NCI-H2196 (cell line): Measurements from ENCODE around the gene SNRNP70.
A peak's percentile ranks its signal among the peaks of the same experiment; 100 is the strongest.
"Not testable (repeated sequence)": the region's sequence is repeated elsewhere in the genome, so short reads cannot be mapped to it uniquely, and the experiment has no call there.

Experiments used
- DNase-seq: peaks from one replicate; lab custom pipeline; 2025; ENCODE audit not compliant: unreplicated experiment; lab: John Stamatoyannopoulos, UW

SNRNP70 gene

GRCh38 chr19:49118565-49119410, 33.5 kb downstream of the SNRNP70 start, which contains the start of gene C19orf73:
C19orf73 (minus strand) TSS chr19:49119143; CDS start chr19:49119022, 121 bp downstream.
- peak; percentile 94 for DNase-seq

GRCh38 chr19:49119411-49120324, 34.4 kb downstream of the SNRNP70 start, which contains the start of gene PPFIA3:
PPFIA3 (plus strand) TSS chr19:49119544; CDS start chr19:49127874, 8,330 bp downstream.
- no peak for DNase-seq

DNA sequence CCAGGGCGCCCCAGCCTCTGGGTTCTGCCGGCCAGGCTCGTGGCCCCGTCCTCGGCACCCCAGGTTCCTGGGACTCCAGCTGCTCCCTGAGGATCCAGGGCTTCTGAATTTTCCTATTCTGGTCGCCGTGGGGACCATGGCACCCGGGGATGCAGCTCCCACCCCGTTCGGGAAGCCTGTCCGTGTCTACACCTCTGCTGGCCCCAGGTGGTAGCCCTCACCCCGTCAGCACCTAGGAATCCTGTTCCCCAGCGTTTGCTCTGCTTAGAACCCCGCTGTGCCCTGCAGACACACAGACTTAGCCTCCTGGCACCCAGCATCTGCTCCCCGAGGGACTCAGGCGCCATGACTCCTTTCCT, 35.1 kb downstream of the SNRNP70 start:
- DNase-seq: no peak

DNA sequence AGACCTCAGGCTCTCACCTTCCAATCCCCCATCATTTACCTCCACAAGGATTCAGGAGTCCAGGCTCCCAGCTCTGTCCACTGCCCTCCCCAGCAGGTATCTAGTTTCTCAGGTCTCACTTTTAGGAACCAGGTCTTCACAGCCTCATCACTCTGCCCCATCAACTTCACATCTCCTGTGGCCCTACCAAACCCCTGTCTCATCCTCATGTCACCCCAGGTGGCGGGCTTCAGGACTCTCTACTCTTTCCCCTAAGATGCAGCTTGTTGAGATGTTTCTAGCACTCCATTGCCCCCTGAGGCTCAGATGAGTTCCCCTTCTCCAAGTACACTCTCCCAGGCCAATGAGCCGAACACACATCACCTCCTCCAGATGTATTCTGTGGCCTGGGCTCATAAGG, 35.6 kb downstream of the SNRNP70 start:
- DNase-seq: no peak

GRCh38 chr19:49121841-49122240, 36.6 kb downstream of the SNRNP70 start:
- peak; percentile 14 for DNase-seq

- not testable (repeated sequence) for DNase-seq
Measured at GRCh38 chr19:49123285-49123684, 38.0 kb downstream of the SNRNP70 start.

DNA sequence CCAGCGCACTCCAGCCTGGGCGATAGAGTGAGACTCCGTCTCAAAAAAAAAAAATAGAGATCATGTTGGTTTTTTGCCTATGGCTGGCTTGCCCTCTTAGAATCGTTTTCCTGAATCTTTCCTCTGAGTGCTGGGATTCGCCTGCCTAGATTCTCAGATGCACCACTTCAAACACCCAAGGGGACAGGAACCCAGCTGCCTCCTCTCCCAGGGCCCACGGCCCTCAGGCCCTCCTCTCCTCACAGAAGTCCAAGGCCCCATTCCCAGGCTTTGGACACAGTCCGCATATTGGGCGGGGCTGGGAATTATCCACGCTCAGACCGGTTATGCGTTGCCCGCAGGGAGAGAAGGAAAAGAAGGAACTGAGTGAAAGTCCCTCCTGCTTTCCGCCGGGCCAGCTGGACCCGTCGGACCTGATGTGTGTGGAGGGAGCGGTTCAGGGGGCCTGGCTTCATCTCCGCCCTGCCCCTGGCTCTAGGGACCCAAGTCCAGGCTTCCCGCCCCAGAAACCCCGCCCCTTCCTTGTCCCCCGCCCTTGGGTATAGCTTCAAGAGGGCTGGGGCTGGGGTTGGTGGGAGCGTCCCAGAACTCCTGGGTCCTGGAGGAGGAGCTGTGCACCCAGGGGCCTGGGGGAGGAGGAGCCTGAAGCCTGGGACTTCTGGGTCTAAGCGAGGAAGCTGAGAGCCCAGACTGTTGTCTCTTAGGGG, 39.9 kb downstream of the SNRNP70 start:
- DNase-seq: no peak

GRCh38 chr19:49126575-49126974, 41.3 kb downstream of the SNRNP70 start:
- DNase-seq: no peak

DNA sequence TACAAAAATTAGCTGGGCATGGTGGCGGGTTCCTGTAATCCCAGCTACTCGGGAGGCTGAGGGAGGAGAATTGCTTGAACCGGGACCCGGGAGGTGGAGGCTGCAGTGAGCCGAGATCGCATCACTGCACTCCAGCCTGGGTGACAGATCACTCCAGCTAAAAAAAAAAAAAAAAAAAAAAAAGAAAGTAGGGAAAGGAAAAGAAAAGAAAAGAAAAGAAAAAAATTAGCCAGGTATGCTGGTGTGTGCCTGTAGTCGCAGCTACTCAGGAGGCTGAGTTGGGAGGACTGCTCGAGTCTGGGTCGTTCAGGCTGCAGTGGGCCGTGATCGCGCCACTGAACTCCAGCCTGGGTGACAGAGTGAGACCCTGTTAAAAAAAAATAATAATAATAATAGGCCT, 42.0 kb downstream of the SNRNP70 start:
- not testable (repeated sequence) for DNase-seq

DNA sequence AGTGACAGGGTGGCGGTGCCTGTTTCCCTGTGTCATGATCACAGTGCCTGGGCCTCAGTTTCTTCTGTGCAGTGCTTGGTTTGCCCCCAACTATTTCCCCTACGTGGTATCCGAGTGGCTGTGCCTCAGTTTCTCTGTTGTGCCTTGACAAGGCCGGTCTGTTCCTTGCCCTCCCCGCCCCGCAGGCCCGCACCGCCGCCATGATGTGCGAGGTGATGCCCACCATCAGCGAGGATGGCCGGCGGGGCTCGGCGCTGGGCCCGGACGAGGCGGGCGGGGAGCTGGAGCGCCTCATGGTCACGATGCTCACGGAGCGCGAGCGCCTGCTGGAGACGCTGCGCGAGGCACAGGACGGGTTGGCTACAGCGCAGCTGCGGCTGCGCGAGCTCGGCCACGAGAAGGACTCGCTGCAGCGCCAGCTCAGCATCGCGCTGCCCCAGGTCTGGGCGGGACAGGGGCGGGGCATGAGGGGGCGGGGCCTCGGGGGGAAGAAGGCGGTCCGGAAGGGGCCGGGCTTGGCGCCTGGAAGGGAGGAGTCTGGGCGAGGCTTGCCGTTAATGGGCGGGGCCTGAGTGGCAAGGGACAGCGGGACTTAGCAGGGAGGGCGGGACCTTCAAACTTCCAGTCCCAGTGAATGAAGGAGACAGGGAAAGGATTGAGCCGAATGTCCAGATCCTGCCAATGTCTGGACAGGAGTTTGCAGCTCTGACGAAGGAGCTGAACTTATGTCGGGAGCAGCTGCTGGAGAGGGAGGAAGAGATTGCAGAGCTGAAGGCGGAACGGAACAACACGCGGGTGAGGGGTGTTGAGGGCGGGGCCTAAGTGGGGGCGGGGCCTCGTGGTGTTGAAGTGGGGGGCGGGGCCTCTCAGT, 42.7 kb downstream of the SNRNP70 start:
- DNase-seq: peak; percentile 100

DNA sequence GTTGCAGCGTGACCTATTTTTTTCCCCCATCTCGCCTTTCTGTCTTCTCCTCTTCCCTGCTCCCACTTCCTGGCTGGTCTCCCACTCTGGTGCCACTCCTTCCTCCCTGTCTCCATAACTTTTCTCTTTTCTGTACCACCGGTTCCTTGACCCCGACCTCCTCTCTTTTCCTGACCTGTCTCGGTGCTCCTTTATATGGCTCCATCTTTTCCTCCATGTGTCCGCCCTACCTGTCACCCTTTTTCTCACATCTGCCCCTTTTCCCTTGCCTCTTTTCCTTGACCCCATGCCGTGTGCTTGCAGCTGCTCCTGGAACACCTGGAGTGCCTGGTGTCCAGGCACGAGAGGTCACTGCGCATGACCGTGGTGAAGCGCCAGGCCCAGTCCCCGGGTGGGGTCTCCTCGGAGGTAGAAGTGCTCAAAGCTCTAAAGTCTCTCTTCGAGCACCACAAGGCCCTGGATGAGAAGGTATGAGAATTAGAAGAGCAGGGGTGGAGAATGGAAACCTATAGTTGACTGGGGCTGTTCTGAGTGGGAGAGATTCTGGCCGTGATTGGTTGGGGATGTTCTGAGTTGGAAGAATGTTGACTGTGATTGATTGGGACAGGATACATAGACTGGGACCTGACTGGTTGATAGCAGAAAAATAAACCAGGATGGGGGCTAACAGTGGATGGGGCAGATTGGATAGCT, 43.4 kb downstream of the SNRNP70 start:
- no peak for DNase-seq

DNA sequence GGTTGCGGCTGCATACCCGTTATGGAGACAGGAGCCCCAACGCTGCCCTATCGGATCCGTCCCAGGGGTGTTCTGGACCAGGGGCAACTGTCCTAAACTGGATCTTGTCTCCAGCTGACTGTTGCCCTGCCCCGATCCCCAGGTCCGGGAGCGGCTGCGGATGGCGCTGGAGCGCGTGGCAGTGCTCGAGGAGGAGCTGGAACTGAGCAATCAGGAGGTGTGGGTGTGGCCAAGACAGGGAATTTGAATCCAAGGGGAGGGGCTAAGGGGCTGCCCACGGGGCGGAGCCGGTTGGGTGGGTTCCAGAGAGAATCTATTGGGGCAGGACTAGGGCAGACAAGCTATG, 44.0 kb downstream of the SNRNP70 start:
- DNase-seq: peak; percentile 78

GRCh38 chr19:49130325-49130724, 45.1 kb downstream of the SNRNP70 start:
- no peak for DNase-seq

DNA sequence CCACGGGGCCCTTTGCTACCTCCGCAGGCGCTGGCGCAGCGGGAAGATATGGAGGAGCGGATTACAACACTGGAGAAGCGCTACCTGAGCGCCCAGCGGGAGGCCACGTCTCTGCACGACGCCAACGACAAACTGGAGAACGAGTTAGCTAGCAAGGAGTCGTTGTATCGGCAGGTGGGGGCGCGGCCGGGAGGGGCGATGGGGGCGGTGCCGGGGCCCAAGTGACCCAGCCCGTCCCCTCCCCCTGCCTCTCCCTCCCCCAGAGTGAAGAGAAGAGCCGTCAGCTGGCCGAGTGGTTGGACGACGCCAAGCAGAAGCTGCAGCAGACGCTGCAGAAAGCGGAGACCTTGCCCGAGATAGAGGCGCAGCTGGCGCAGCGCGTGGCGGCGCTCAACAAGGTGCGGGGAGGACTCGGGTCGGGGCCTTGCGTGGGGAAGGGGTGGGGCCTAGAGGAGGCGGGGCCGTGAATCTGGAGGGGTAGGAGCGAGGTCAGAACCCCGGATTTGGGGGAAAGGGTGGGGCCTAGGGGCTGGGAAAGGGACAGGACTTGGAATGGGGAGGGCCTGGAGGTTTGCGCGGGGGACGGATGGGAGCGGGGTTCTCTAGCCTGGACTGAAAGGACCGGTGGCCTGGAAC, 47.8 kb downstream of the SNRNP70 start:
- no peak for DNase-seq

DNA sequence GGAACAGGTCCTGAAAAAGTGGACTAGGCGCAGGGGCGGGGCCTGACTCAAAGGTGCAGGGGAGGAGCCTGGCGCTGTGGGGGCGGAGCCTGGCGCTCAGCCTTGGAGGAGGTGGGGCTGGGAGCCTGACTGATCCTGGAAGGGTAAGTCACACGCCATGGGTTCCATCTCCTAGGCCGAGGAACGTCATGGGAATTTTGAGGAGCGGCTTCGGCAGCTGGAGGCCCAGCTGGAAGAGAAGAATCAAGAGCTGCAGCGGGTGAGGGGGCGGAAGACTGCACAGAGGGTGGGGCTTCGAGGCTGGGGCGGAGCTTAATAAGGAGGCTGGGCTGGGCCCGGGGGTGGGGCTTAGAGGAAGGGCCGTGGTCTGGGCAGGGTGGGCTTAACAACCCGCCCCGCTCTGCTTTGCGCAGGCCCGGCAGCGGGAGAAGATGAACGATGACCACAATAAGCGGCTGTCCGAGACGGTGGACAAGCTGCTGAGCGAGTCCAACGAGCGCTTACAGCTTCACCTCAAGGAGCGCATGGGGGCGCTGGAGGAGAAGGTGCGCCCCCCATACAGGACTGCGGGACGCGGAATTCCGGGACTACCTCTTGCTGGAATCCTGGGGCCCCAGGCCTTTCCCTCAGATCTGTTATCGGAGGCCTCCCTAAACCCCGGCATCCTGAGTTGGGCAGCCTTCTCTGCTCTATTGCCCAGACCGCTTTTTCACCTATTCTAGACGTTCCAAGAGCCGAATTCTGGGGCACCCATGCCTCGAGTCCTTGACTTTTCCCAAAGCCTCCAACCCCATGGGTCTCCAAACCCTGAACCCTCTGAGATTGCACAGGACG, 48.6 kb downstream of the SNRNP70 start:
- no peak for DNase-seq

DNA sequence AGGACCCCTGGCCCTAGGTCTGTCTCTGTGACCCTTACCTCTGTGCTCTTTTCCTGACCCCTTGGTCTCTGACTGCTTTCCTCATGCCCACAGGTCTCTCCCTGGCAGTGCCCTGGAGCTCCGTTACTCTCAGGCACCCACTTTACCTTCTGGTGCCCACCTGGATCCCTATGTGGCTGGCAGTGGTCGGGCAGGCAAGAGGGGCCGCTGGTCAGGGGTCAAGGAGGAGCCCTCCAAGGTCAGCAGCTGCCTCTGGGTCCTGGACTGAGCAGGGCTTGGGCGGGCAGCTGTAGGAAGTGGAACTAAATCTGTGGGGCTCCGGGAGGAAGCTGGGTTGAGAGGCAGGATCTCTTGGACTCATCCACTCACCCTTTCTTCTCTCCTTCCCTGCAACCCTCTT, 50.4 kb downstream of the SNRNP70 start:
- DNase-seq: no peak

DNA sequence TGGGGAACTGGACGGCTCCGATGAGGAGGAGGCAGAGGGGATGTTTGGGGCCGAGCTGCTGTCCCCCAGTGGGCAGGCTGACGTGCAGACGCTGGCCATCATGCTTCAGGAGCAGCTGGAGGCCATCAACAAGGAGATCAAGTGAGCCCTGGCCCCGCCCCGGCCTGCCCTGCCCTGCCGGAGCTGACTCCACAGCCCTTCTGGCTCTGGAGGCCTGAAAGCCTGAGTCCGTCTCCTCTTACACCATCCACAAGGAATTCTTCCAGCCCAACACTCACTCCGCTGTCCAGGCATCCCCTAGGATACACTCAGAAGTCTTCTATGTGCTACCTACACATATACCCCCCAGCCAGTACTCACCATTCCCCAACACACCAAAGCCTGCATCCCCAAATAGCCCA, 51.5 kb downstream of the SNRNP70 start:
- no peak for DNase-seq

- no peak for DNase-seq
Measured at GRCh38 chr19:49140951-49141350, 55.7 kb downstream of the SNRNP70 start.
